Measurements from ENCODE around the gene PNPLA2.

The PNPLA2 gene

GRCh38 chr11:849104-849824 lies 30.6 kb downstream of the PNPLA2 start:
- Histone ChIP-seq H3K27ac (no peak overlapping the region), H3K4me1 (peaks cover 41 to 88% (median 77%) of the 10 kb centered on the region in 10 experiments), H3K9ac (peak overlapping the region; percentile 15 to 73 (median 55); a peak in 18 of 22 replicates), H3K27me3 (peaks cover 0 to 18% (median 0%) of the 10 kb centered on the region in 11 experiments; a peak in 10 of 22 replicates), H3K36me3 (peaks cover 0 to 25% (median 0%) of the 10 kb centered on the region in 11 experiments; a peak in 4 of 22 replicates), H3K4me3 (peak overlapping the region; percentile 43 to 73 (median 62)), H3K4me2 (peak overlapping the region; percentile 87 to 99 (median 97)), H3K9me3 (replicated peaks in 1 of 11) (no peaks in the 10 kb centered on the region), H4K20me1 (peaks cover 57 to 95% (median 70%) of the 10 kb centered on the region in 11 experiments)
- no peak for TF ChIP-seq Cebpa-rat (IDR thresholded peaks at IDR 0.05)

- Histone ChIP-seq H3K4me2 (peak overlapping the region; percentile 87 to 99 (median 97)), H3K27me3 (peaks cover 0 to 18% (median 0%) of the 10 kb centered on the region in 11 experiments; a peak in 10 of 22 replicates), H3K4me3 (peak overlapping the region; percentile 43 to 73 (median 62); a peak in 19 of 20 replicates), H3K9ac (peak overlapping the region in 10 of 11 experiments; percentile 45 to 73 (median 56); a peak in 13 of 22 replicates), H3K9me3 (replicated peaks in 1 of 11) (no peaks in the 10 kb centered on the region), H3K27ac (no peak overlapping the region), H3K4me1 (peaks cover 34 to 89% (median 73%) of the 10 kb centered on the region in 10 experiments), H3K36me3 (peaks cover 0 to 34% (median 0%) of the 10 kb centered on the region in 11 experiments; a peak in 4 of 22 replicates), H4K20me1 (peaks cover 60 to 99% (median 75%) of the 10 kb centered on the region in 11 experiments)
- TF ChIP-seq Cebpa-rat (IDR thresholded peaks at IDR 0.05) = no peak
Measured at GRCh38 chr11:849951-850774, 31.4 kb downstream of the PNPLA2 start.

GRCh38 chr11:850775-851763 lies 32.4 kb downstream of the PNPLA2 start:
- H3K4me1 ChIP-seq = peaks cover 25 to 86% (median 66%) of the 10 kb centered on the region in 10 experiments
- TF ChIP-seq Cebpa-rat (IDR thresholded peaks at IDR 0.05) = no peak
- peaks cover 0 to 18% (median 0%) of the 10 kb centered on the region in 11 experiments; a peak in 10 of 22 replicates for H3K27me3 ChIP-seq
- no peaks in the 10 kb centered on the region for H3K9me3 ChIP-seq (replicated peaks in 1 of 11)
- H3K36me3 ChIP-seq = peaks cover 0 to 43% (median 0%) of the 10 kb centered on the region in 11 experiments; a peak in 4 of 22 replicates
- H4K20me1 ChIP-seq = peaks cover 58 to 99% (median 75%) of the 10 kb centered on the region in 11 experiments
- H3K4me2 ChIP-seq = peak overlapping the region in 9 of 11 experiments; percentile 24 to 99 (median 97); a peak in 13 of 22 replicates
- no peak overlapping the region for H3K9ac ChIP-seq
- no peak overlapping the region for H3K27ac ChIP-seq
- no peak overlapping the region; a peak in 1 of 20 replicates for H3K4me3 ChIP-seq

GRCh38 chr11:852762-853161 lies 34.0 kb downstream of the PNPLA2 start:
- no peak for TF ChIP-seq Cebpa-rat (IDR thresholded peaks at IDR 0.05)
- H4K20me1 ChIP-seq = peaks cover 51 to 100% (median 79%) of the 10 kb centered on the region in 11 experiments
- no peak overlapping the region for H3K4me3 ChIP-seq
- H3K9me3 ChIP-seq (replicated peaks in 1 of 11) = no peaks in the 10 kb centered on the region
- peak overlapping the region in 6 of 11 experiments; percentile 32 to 54 (median 50); a peak in 7 of 22 replicates for H3K4me2 ChIP-seq
- H3K36me3 ChIP-seq = peaks cover 0 to 49% (median 0%) of the 10 kb centered on the region in 11 experiments; a peak in 4 of 22 replicates
- H3K27me3 ChIP-seq = peaks cover 0 to 18% (median 0%) of the 10 kb centered on the region in 11 experiments; a peak in 10 of 22 replicates
- no peak overlapping the region for H3K27ac ChIP-seq
- H3K9ac ChIP-seq = peak overlapping the region in 2 of 11 experiments; percentile 8 to 26; a peak in 4 of 22 replicates
- peaks cover 16 to 89% (median 69%) of the 10 kb centered on the region in 10 experiments for H3K4me1 ChIP-seq

- no peak for TF ChIP-seq Cebpa-rat (IDR thresholded peaks at IDR 0.05)
- H3K27ac ChIP-seq = no peak overlapping the region
- no peaks in the 10 kb centered on the region for H3K9me3 ChIP-seq (replicated peaks in 1 of 11)
- H3K27me3 ChIP-seq = peaks cover 0 to 13% (median 0%) of the 10 kb centered on the region in 11 experiments; a peak in 8 of 22 replicates
- peak overlapping the region in 3 of 11 experiments; percentile 28 to 50 (median 32); a peak in 4 of 22 replicates for H3K9ac ChIP-seq
- peaks cover 42 to 100% (median 75%) of the 10 kb centered on the region in 11 experiments for H4K20me1 ChIP-seq
- no peak overlapping the region for H3K4me3 ChIP-seq
- peaks cover 8 to 83% (median 59%) of the 10 kb centered on the region in 10 experiments for H3K4me1 ChIP-seq
- H3K4me2 ChIP-seq = peak overlapping the region in 7 of 11 experiments; percentile 4 to 54 (median 47); a peak in 12 of 22 replicates
- H3K36me3 ChIP-seq = peaks cover 0 to 55% (median 0%) of the 10 kb centered on the region in 11 experiments; a peak in 4 of 22 replicates
Measured at GRCh38 chr11:853682-854448, 35.2 kb downstream of the PNPLA2 start.

- no peak overlapping the region for H3K4me3 ChIP-seq
- H3K4me1 ChIP-seq = peaks cover 12 to 87% (median 62%) of the 10 kb centered on the region in 10 experiments; a peak in 19 of 20 replicates
- no peak overlapping the region for H3K27ac ChIP-seq
Measured at GRCh38 chr11:854601-855329, 36.1 kb downstream of the PNPLA2 start.

More at GRCh38 chr11:854601-855329, 36.1 kb downstream of the PNPLA2 start:
- Histone ChIP-seq H3K4me2 (peak overlapping the region in 4 of 11 experiments; percentile 16 to 54 (median 54); a peak in 4 of 22 replicates), H3K9ac (peak overlapping the region in 3 of 11 experiments; percentile 28 to 32 (median 29); a peak in 4 of 22 replicates), H3K27me3 (peaks cover 0 to 6% (median 0%) of the 10 kb centered on the region in 11 experiments; a peak in 7 of 22 replicates), H3K36me3 (peaks cover 0 to 56% (median 0%) of the 10 kb centered on the region in 11 experiments; a peak in 4 of 22 replicates), H4K20me1 (peaks cover 36 to 100% (median 77%) of the 10 kb centered on the region in 11 experiments), H3K9me3 (replicated peaks in 1 of 11) (no peaks in the 10 kb centered on the region)
- no peak for TF ChIP-seq Cebpa-rat (IDR thresholded peaks at IDR 0.05)
